H1 (cell line): Measurements from ENCODE around the gene PITX3. TPM values are rescaled to one million over a fixed set of nuclear protein-coding genes. Genes with fewer than 3 reads are reported as not detected.
A peak's percentile ranks its signal among the peaks of the same experiment; 100 is the strongest.

Source experiments
- CTCF ChIA-PET: fragments of 300-600 bp; sonication (Branson Sonifier 250); formaldehyde crosslinking; loops from one replicate; lab custom pipeline; 2021; ENCODE audit not compliant: partially characterized antibody; lab: Charles Lee
- POLR2A ChIA-PET: fragments of 300-600 bp; sonication (Branson Sonifier 250); formaldehyde crosslinking; loops from one replicate; lab custom pipeline; 2021; ENCODE audit warnings: inconsistent platforms; ENCODE audit not compliant: partially characterized antibody; lab: Charles Lee
- DNase-seq, 2 experiments: peaks; one replicate each; pipeline versions ENCODE4 v3.0.0 to v3.0.0-alpha.2; 2010 to 2022; ENCODE audit warnings: low spot score in 2 of 2, low read depth in 1 of 2, mixed read lengths in 1 of 2
- FAIRE-seq: peaks from 2 replicates; lab custom pipeline; 2011; peaks lifted over from hg19 to GRCh38; lab: Jason Lieb, UNC
- H2AFZ ChIP-seq: 2 replicates; pipeline ENCODE4 v1.8.1; 2012; ENCODE audit warnings: low read length, inconsistent platforms
- H2AK5ac ChIP-seq: 2 replicates; pipeline ENCODE4 v1.6.1; 2013; ENCODE audit warnings: low read depth, low read length
- H2BK120ac ChIP-seq: replicated peaks from 2 replicates; pipeline ENCODE3; 2013; ENCODE audit warnings: low read depth, low read length, inconsistent platforms
- H2BK12ac ChIP-seq: 2 replicates; pipeline ENCODE4 v1.6.1; 2013; ENCODE audit warnings: low read depth, low read length
- H2BK15ac ChIP-seq: 2 replicates; pipeline ENCODE4 v1.6.1; 2013; ENCODE audit warnings: low read length
- H2BK20ac ChIP-seq: 2 replicates; pipeline ENCODE4 v1.6.1; 2013; ENCODE audit warnings: low read length
- H2BK5ac ChIP-seq: 2 replicates; pipeline ENCODE4 v1.6.1; 2013; ENCODE audit warnings: low read depth, low read length
- H3K14ac ChIP-seq: 2 replicates; pipeline ENCODE4 v1.6.1; 2013; ENCODE audit warnings: inconsistent platforms; ENCODE audit not compliant: insufficient read length
- H3K18ac ChIP-seq: 2 replicates; pipeline ENCODE4 v1.6.1; 2013; ENCODE audit warnings: low read length; ENCODE audit errors: extremely low read depth
- H3K23ac ChIP-seq: 2 replicates; pipeline ENCODE4 v1.6.1; 2013; ENCODE audit warnings: inconsistent platforms; ENCODE audit not compliant: insufficient read length
- H3K23me2 ChIP-seq: 2 replicates; pipeline ENCODE4 v1.6.1; 2013; ENCODE audit warnings: low read depth, low read length
- H3K27ac ChIP-seq: 2 replicates; pipeline ENCODE4 v1.6.1; 2011; ENCODE audit warnings: low read depth, low read length, inconsistent platforms
- H3K27me3 ChIP-seq, 4 experiments: replicated peaks in 1 of 4; 1 replicate in 1 of 4; 2 replicates in 3 of 4; pipeline versions ENCODE4 v1.6.1 to v1.8.1; 2011 to 2013; ENCODE audit warnings: low read length in 3 of 4, mild to moderate bottlenecking in 3 of 4, inconsistent platforms in 2 of 4, mixed read lengths in 2 of 4, moderate library complexity in 1 of 4; ENCODE audit not compliant: control insufficient read depth in 3 of 4, insufficient read depth in 3 of 4; ENCODE audit errors: extremely low read depth in 1 of 4
- H3K36me3 ChIP-seq, 4 experiments: 2 replicates each; pipeline versions ENCODE4 v1.6.1 to v1.8.1; 2011 to 2013; ENCODE audit warnings: mild to moderate bottlenecking in 4 of 4, low read length in 3 of 4, moderate library complexity in 2 of 4, control low read depth in 1 of 4, inconsistent platforms in 1 of 4; ENCODE audit not compliant: insufficient read depth in 4 of 4, control insufficient read depth in 2 of 4
- H3K4ac ChIP-seq: replicated peaks from 2 replicates; pipeline ENCODE3; 2013; ENCODE audit warnings: low read length, low read depth, mixed read lengths, inconsistent platforms; ENCODE audit not compliant: insufficient read length
- H3K4me1 ChIP-seq, 4 experiments: replicated peaks in 1 of 4; 1 replicate in 1 of 4; 2 replicates in 3 of 4; pipeline versions ENCODE4 v1.6.1 to v1.8.1; 2011 to 2013; ENCODE audit warnings: low read length in 3 of 4, inconsistent platforms in 2 of 4, mixed read lengths in 1 of 4; ENCODE audit not compliant: insufficient read depth in 4 of 4, control insufficient read depth in 3 of 4
- H3K4me2 ChIP-seq, 2 experiments: 2 replicates each; pipeline versions ENCODE4 v1.6.1 to v1.8.1; 2011 to 2013; ENCODE audit warnings: low read depth in 2 of 2, low read length in 2 of 2, control low read depth in 1 of 2, inconsistent platforms in 1 of 2, mild to moderate bottlenecking in 1 of 2; ENCODE audit not compliant: insufficient read depth in 1 of 2
- H3K4me3 ChIP-seq, 4 experiments: fragments of 200-600, 300-600 bp in 1 of 4; sonication (generic), shearing (Covaris generic), sonication (Bioruptor Twin) in 1 of 4; 2 replicates each; pipeline versions ENCODE4 v1.5.1 to v1.8.1; 2011 to 2016; ENCODE audit warnings: low read length in 4 of 4, low read depth in 3 of 4, control low read depth in 2 of 4, inconsistent platforms in 2 of 4, mild to moderate bottlenecking in 2 of 4, mixed read lengths in 1 of 4, moderate library complexity in 1 of 4; ENCODE audit not compliant: insufficient read depth in 2 of 4; ENCODE audit errors: extremely low read depth in 1 of 4
- H3K56ac ChIP-seq: replicated peaks from 2 replicates; pipeline ENCODE3; 2013; ENCODE audit warnings: low read depth, mild to moderate bottlenecking, mixed read lengths, low read length, inconsistent platforms; ENCODE audit not compliant: insufficient read length
- H3K79me1 ChIP-seq: 2 replicates; pipeline ENCODE4 v1.6.1; 2013; ENCODE audit warnings: low read depth, low read length, control low read depth
- H3K79me2 ChIP-seq, 2 experiments: 2 replicates each; pipeline versions ENCODE4 v1.6.1 to v1.8.1; 2012 to 2013; ENCODE audit warnings: low read length in 2 of 2, mild to moderate bottlenecking in 2 of 2, inconsistent platforms in 1 of 2; ENCODE audit not compliant: insufficient read depth in 2 of 2, control insufficient read depth in 1 of 2
- H3K9ac ChIP-seq, 4 experiments: replicated peaks in 1 of 4; 1 replicate in 1 of 4; 2 replicates in 3 of 4; pipeline versions ENCODE4 v1.6.1 to v1.8.1; 2011 to 2013; ENCODE audit warnings: low read depth in 3 of 4, low read length in 3 of 4, control low read depth in 2 of 4, mild to moderate bottlenecking in 2 of 4, moderate library complexity in 2 of 4, inconsistent platforms in 1 of 4; ENCODE audit errors: extremely low read depth in 1 of 4
- H3K9me3 ChIP-seq, 2 experiments: 2 replicates each; pipeline versions ENCODE4 v1.6.1 to v1.8.1; 2012 to 2013; ENCODE audit warnings: mild to moderate bottlenecking in 2 of 2, moderate library complexity in 2 of 2, control low read depth in 1 of 2, inconsistent platforms in 1 of 2, low read depth in 1 of 2, low read length in 1 of 2, mixed read lengths in 1 of 2; ENCODE audit not compliant: insufficient read depth in 2 of 2
- H4K20me1 ChIP-seq, 2 experiments: replicated peaks in 1 of 2; 2 replicates each; pipeline versions ENCODE3 to v1.8.1; 2011 to 2013; ENCODE audit warnings: inconsistent platforms in 2 of 2, low read length in 2 of 2, mild to moderate bottlenecking in 1 of 2; ENCODE audit not compliant: insufficient read depth in 2 of 2, control insufficient read depth in 1 of 2
- H4K5ac ChIP-seq: 2 replicates; pipeline ENCODE4 v1.6.1; 2013; ENCODE audit warnings: low read length, low read depth, mixed read lengths, inconsistent platforms; ENCODE audit not compliant: insufficient read length
- H4K8ac ChIP-seq: 2 replicates; pipeline ENCODE4 v1.8.0; 2013; ENCODE audit warnings: mild to moderate bottlenecking, moderate library complexity, low read length, inconsistent platforms; ENCODE audit not compliant: insufficient read depth; ENCODE audit errors: extremely low read depth
- H4K91ac ChIP-seq: replicated peaks from 2 replicates; pipeline ENCODE3; 2013; ENCODE audit warnings: low read length, mixed read lengths, inconsistent platforms; ENCODE audit not compliant: insufficient read length
- EZH2 ChIP-seq: fragments of 200-600 bp; sonication (generic); IDR thresholded peaks from 2 replicates; pipeline ENCODE4 v1.7.1; 2012; ENCODE audit warnings: low read depth, mild to moderate bottlenecking, moderate library complexity, low read length, inconsistent platforms; ENCODE audit not compliant: severe bottlenecking
- HDAC6 ChIP-seq: IDR thresholded peaks from one replicate; pipeline ENCODE4 v1.7.1; 2012; ENCODE audit warnings: low read depth, mild to moderate bottlenecking, inconsistent platforms, low read length, moderate library complexity
- RNF2 ChIP-seq: fragments of 200-900, 300-1000 bp; sonication (generic); IDR thresholded peaks from 2 replicates; pipeline ENCODE4 v1.7.1; 2016; ENCODE audit warnings: borderline replicate concordance, low read depth, mild to moderate bottlenecking, antibody characterized with exemption, low read length; ENCODE audit not compliant: poor library complexity, severe bottlenecking; ENCODE audit errors: missing control alignments
- SUZ12 ChIP-seq: fragments of 200-600 bp; sonication (generic); IDR thresholded peaks from 2 replicates; pipeline ENCODE4 v1.6.1; 2012; ENCODE audit warnings: mild to moderate bottlenecking, inconsistent platforms, low read length, moderate library complexity, mixed read lengths
- WGBS, 2 experiments: shearing (Covaris generic) in 1 of 2; methylation state at CpG; one replicate each; pipeline versions ENCODE4 v1.1.6 to v1.1.7; 2013 to 2015; ENCODE audit warnings: low lambda C conversion rate in 2 of 2, mixed read lengths in 2 of 2, inconsistent platforms in 1 of 2, low coverage in 1 of 2, missing lambda C conversion rate in 1 of 2; ENCODE audit not compliant: insufficient replicate concordance in 2 of 2, insufficient coverage in 1 of 2, insufficient read length in 1 of 2; ENCODE audit errors: extremely low coverage in 1 of 2, missing lambda C conversion rate in 1 of 2; 5-methylcytosine and 5-hydroxymethylcytosine counted together
- polyA plus RNA-seq, 7 experiments: library from polyadenylated mRNA; depleted of rRNA in 3 of 7; stranded (reverse) in 5 of 7; unstranded in 2 of 7; fragments of >200 nt in 5 of 7; fragments of 200-250 nt in 2 of 7; gene quantifications; 1 replicate in 5 of 7; 2 replicates in 1 of 7; 4 replicates in 1 of 7; pipeline versions ENCODE4 v1.2.1 to v1.2.3, GENCODE V29; 2011 to 2013; ENCODE audit warnings: missing spikeins in 2 of 7, mixed read lengths in 2 of 7
- total RNA-seq: library from RNA; stranded (reverse); fragmentation: NEBNext Ultra II Directional; extraction: Animal tissue kit (Norgen Biotek cat#: 25700); gene quantifications from 2 replicates; pipeline ENCODE4 v1.2.1, GENCODE V29; 2021

Gene PITX3
- total and polyA plus RNA-seq, 2 of the 8 experiments (the other 6 are each of a cell fraction or from before 2014, with no cell fraction given) = 0.18 to 0.41 TPM

GRCh38 chr10:102240467-102241031, 763 bp downstream of the PITX3 start:
- DNase-seq = no peak
- no peak overlapping the region for H2BK20ac ChIP-seq
- H3K4me3 ChIP-seq = peak overlapping the region; percentile 33 to 64 (median 56)

More at GRCh38 chr10:102240467-102241031, 763 bp downstream of the PITX3 start:
- Histone ChIP-seq H3K23ac (no peak overlapping the region), H3K4me2 (peak overlapping the region; percentile 84 to 91), H3K18ac (no peak overlapping the region), H3K23me2 (peaks cover 12% of the 10 kb centered on the region), H2BK5ac (no peak overlapping the region), H3K4ac (no peak overlapping the region), H2BK120ac (no peak overlapping the region), H3K79me1 (no peaks in the 10 kb centered on the region), H3K4me1 (peaks cover 0 to 17% (median 7%) of the 10 kb centered on the region in 4 experiments), H4K8ac (no peak overlapping the region), H2BK15ac (no peak overlapping the region), H3K36me3 (no peaks in the 10 kb centered on the region; a peak in 1 of 8 replicates), H3K9ac (no peak overlapping the region), H2BK12ac (no peak overlapping the region), H4K5ac (no peak overlapping the region), H3K27me3 (peaks cover 48 to 78% (median 68%) of the 10 kb centered on the region in 4 experiments), H3K56ac (no peak overlapping the region), H2AK5ac (no peak overlapping the region), H3K14ac (no peak overlapping the region), H3K79me2 (no peaks in the 10 kb centered on the region), H2AFZ (no peak overlapping the region), H4K91ac (no peak overlapping the region), H4K20me1 (peaks cover 0 to 11% of the 10 kb centered on the region in 2 experiments), H3K9me3 (no peaks in the 10 kb centered on the region), H3K27ac (no peak overlapping the region)
- no peak for FAIRE-seq
- POLR2A ChIA-PET = interaction anchor here (0.6 to 2.1 kb wide), 4 partner anchors 10 to 112 kb away, joined by 3 to 15 read pairs (median 3); no protein-coding TSS in a partner anchor
- CTCF ChIA-PET = interaction anchor here (0.6 to 24.6 kb wide), 12 partner anchors 7 to 327 kb away, joined by 3 to 862 read pairs (median 4); no protein-coding TSS in a partner anchor
- TF ChIP-seq SUZ12 = peak; percentile 90
- no peak for TF ChIP-seq HDAC6
- peak; percentile 91 for TF ChIP-seq EZH2
- peak; percentile 9 for TF ChIP-seq RNF2
- 32% methylated on average over 34 of the region's 39 CpGs; no CpG with 5 or more reads in 1 of the 2 experiments for WGBS, 2 experiments
